OCI-LY3 (cell line): ENCODE results near the gene USH2A.

Source experiments
- H2AFZ ChIP-seq: fragments of 200-600, 300-600 bp; shearing (Covaris generic); 2 replicates; pipeline ENCODE4 v1.6.0; 2014; ENCODE audit warnings: antibody characterized with exemption, low read depth, low read length
- H3K27ac ChIP-seq: fragments of 200-600, 300-600 bp; sonication (generic); 2 replicates; pipeline ENCODE4 v1.5.1; 2014; ENCODE audit warnings: mild to moderate bottlenecking, low read length, moderate library complexity, mixed read lengths
- H3K27me3 ChIP-seq: fragments of 200-600, 300-600 bp; sonication (generic); 2 replicates; pipeline ENCODE4 v1.6.1; 2014; ENCODE audit warnings: low read depth, low read length, mixed read lengths
- H3K36me3 ChIP-seq: fragments of 200-600, 300-600 bp; sonication (generic); replicated peaks from 2 replicates; pipeline ENCODE3; 2014; ENCODE audit warnings: low read depth, low read length, mixed read lengths
- H3K4me1 ChIP-seq: fragments of 300-600, 200-600 bp; sonication (generic); 2 replicates; pipeline ENCODE4 v1.6.1; 2014; ENCODE audit warnings: low read length, mixed read lengths
- H3K4me2 ChIP-seq: fragments of 200-600, 300-600 bp; sonication (generic); 2 replicates; pipeline ENCODE4 v1.6.1; 2014; ENCODE audit warnings: low read length, mixed read lengths
- H3K4me3 ChIP-seq: fragments of 300-600, 200-600 bp; sonication (generic); 2 replicates; pipeline ENCODE4 v1.5.1; 2014; ENCODE audit warnings: antibody characterized with exemption, mild to moderate bottlenecking, low read length, moderate library complexity
- H3K79me2 ChIP-seq: fragments of 300-600, 200-600 bp; shearing (Covaris generic); 2 replicates; pipeline ENCODE4 v1.6.1; 2014; ENCODE audit warnings: mild to moderate bottlenecking, low read length, mixed read lengths
- H3K9ac ChIP-seq: fragments of 300-600, 200-600 bp; shearing (Covaris generic); 2 replicates; pipeline ENCODE4 v1.6.0; 2014; ENCODE audit warnings: mild to moderate bottlenecking, low read length, moderate library complexity
- H3K9me3 ChIP-seq: fragments of 200-600, 300-600 bp; shearing (Covaris generic); 2 replicates; pipeline ENCODE4 v1.6.1; 2014; ENCODE audit warnings: low read length, mixed read lengths; ENCODE audit not compliant: insufficient read depth
- H4K20me1 ChIP-seq: fragments of 200-600, 300-600 bp; sonication (generic); 2 replicates; pipeline ENCODE4 v1.6.1; 2016; ENCODE audit warnings: low read length, mixed read lengths; ENCODE audit not compliant: insufficient read depth
- CTCF ChIP-seq: fragments of 200-600, 300-600 bp; sonication (generic); IDR thresholded peaks from 2 replicates; pipeline ENCODE4 v1.5.1; 2014; ENCODE audit warnings: antibody characterized with exemption, low read length, low read depth
- EZH2phosphoT487 ChIP-seq: fragments of 200-600 bp; shearing (Covaris generic); IDR thresholded peaks from 2 replicates; pipeline ENCODE4 v1.6.1; 2018; ENCODE audit warnings: antibody characterized with exemption, mixed run types, low read depth

The USH2A gene

DNA sequence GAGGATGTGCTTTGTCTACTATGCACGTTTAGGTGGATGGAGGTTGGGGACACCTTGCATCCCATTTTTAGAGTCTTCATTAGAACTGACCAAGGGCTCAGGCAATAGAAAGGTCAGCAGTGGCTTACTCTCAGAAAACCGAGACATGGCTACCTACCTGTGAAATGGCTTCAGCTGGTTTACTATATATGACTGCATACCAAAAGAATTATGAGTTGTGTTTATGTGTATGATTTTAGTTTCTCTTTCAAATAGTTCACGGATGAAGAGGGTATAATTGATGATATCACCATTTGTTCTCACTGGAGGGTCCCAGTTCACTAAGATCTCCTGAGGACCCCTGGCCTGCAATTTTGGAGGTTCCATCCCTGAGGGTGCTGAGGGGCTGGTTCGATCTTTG lies 749.3 kb downstream of the USH2A start:
- Histone ChIP-seq H4K20me1 (no peaks in the 10 kb centered on the region), H3K27me3 (peaks cover 5% of the 10 kb centered on the region; the same call in 1 of the 2 replicates), H3K79me2 (no peaks in the 10 kb centered on the region), H3K27ac (no peak overlapping the region), H3K36me3 (no peaks in the 10 kb centered on the region), H3K4me3 (no peak overlapping the region), H2AFZ (no peak overlapping the region), H3K4me1 (no peaks in the 10 kb centered on the region), H3K4me2 (no peak overlapping the region), H3K9ac (no peak overlapping the region), H3K9me3 (no peaks in the 10 kb centered on the region)
- TF ChIP-seq EZH2phosphoT487 (no peak), CTCF (no peak)

DNA sequence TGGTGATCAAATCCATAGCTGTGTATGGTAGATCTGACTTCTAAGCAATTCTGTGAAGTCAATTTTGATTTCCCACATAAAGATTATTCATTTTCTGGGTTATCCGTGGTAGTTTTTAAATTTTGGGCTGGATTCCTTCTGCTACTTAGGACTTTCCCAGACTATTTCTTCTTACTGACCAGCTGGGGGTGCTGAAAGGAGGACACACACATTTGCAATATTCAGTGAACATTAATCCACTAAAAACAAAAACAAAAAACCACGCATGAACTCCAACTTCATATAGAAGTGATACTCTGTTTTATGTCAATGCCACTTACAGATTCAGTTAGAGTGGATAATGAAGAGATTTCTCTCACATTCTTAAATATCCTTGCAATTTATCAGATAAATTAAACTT lies 750.8 kb downstream of the USH2A start:
- Histone ChIP-seq H3K4me3 (no peak overlapping the region), H3K4me2 (no peak overlapping the region)

GRCh38 chr1:215669806-215670491 lies 753.3 kb downstream of the USH2A start:
- Histone ChIP-seq H3K27ac (no peak overlapping the region), H2AFZ (no peak overlapping the region), H4K20me1 (no peaks in the 10 kb centered on the region), H3K4me2 (no peak overlapping the region), H3K9me3 (no peaks in the 10 kb centered on the region), H3K36me3 (no peaks in the 10 kb centered on the region), H3K9ac (no peak overlapping the region), H3K4me1 (no peaks in the 10 kb centered on the region), H3K27me3 (no peaks in the 10 kb centered on the region; the same call in 1 of the 2 replicates), H3K79me2 (no peaks in the 10 kb centered on the region), H3K4me3 (no peak overlapping the region)
- no peak for TF ChIP-seq CTCF
- TF ChIP-seq EZH2phosphoT487 = no peak

More for the DNA sequence above, 750.8 kb downstream of the USH2A start:
- Histone ChIP-seq H3K27me3 (peaks cover 3% of the 10 kb centered on the region; the same call in 1 of the 2 replicates), H2AFZ (no peak overlapping the region), H4K20me1 (no peaks in the 10 kb centered on the region), H3K36me3 (no peaks in the 10 kb centered on the region), H3K79me2 (no peaks in the 10 kb centered on the region), H3K27ac (no peak overlapping the region), H3K9ac (no peak overlapping the region), H3K9me3 (no peaks in the 10 kb centered on the region), H3K4me1 (no peaks in the 10 kb centered on the region)
- TF ChIP-seq EZH2phosphoT487 (no peak), CTCF (no peak)

- Histone ChIP-seq H3K79me2 (no peaks in the 10 kb centered on the region), H3K27me3 (no peaks in the 10 kb centered on the region; the same call in 1 of the 2 replicates), H3K9me3 (no peaks in the 10 kb centered on the region), H3K4me2 (no peak overlapping the region), H3K27ac (no peak overlapping the region), H3K4me1 (no peaks in the 10 kb centered on the region), H3K9ac (no peak overlapping the region), H3K36me3 (no peaks in the 10 kb centered on the region), H4K20me1 (no peaks in the 10 kb centered on the region), H3K4me3 (no peak overlapping the region), H2AFZ (no peak overlapping the region)
- TF ChIP-seq EZH2phosphoT487 = no peak
These were observed 755.5 kb downstream of the USH2A start for GRCh38 chr1:215667761-215668160.
